ENCODE results near the gene INO80.

DNA sequence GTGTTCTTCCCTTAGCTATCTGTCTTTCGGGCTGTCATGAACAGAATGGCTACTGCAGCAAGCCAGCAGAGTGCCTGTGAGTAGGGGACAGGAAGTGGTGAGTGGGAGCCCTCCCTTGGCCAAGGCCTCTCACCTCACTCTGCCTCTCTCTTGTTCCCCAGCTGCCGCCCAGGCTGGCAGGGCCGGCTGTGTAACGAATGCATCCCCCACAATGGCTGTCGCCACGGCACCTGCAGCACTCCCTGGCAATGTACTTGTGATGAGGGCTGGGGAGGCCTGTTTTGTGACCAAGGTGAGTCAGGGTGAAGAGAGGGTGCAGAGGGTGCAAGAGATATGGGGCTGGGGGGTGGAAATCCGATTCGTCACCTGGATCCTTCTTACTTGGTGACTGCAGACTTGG is 183.9 kb downstream of the INO80 start:
- TF ChIP-seq, protein P1, sequence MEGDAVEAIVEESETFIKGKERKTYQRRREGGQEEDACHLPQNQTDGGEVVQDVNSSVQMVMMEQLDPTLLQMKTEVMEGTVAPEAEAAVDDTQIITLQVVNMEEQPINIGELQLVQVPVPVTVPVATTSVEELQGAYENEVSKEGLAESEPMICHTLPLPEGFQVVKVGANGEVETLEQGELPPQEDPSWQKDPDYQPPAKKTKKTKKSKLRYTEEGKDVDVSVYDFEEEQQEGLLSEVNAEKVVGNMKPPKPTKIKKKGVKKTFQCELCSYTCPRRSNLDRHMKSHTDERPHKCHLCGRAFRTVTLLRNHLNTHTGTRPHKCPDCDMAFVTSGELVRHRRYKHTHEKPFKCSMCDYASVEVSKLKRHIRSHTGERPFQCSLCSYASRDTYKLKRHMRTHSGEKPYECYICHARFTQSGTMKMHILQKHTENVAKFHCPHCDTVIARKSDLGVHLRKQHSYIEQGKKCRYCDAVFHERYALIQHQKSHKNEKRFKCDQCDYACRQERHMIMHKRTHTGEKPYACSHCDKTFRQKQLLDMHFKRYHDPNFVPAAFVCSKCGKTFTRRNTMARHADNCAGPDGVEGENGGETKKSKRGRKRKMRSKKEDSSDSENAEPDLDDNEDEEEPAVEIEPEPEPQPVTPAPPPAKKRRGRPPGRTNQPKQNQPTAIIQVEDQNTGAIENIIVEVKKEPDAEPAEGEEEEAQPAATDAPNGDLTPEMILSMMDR (IDR thresholded peaks at IDR 0.05): no peak
- no peak for TF ChIP-seq POLR2A (IDR thresholded peaks at IDR 0.05)
- TF ChIP-seq EP300 (IDR thresholded peaks at IDR 0.05): no peak

Measured in sigmoid colon (tissue), 4 donors.